ENCODE results near the gene PDE8B. TPM values are rescaled to one million over a fixed set of nuclear protein-coding genes. Genes with fewer than 3 reads are reported as not detected.

Gene PDE8B
- total RNA-seq, 1 experiment from 2014 or later: 0.86 TPM

GRCh38 chr5:77168879-77169244 lies 41.6 kb upstream of the PDE8B start:
- no peaks in the 10 kb centered on the region for H3K27me3 ChIP-seq (replicated peaks; ENCODE audit: control insufficient read depth, insufficient read depth, low read length)
- H3K27ac Mint-ChIP-seq (ENCODE audit: unreplicated experiment): no peak overlapping the region

GRCh38 chr5:77170196-77170890 lies 40.1 kb upstream of the PDE8B start:
- no peak for TF ChIP-seq CTCF (IDR thresholded peaks at IDR 0.05; ENCODE audit: insufficient read depth in 1 of 2, low read depth in 1 of 2, low read length in 1 of 2, severe bottlenecking in 1 of 2, unreplicated experiment in 1 of 2)
- no peak for DNase-seq
- H3K9me3 Mint-ChIP-seq (ENCODE audit: unreplicated experiment): no peaks in the 10 kb centered on the region
- H3K36me3 Mint-ChIP-seq (ENCODE audit: insufficient read depth, unreplicated experiment): no peaks in the 10 kb centered on the region
- no peak overlapping the region for H3K4me3 Mint-ChIP-seq (ENCODE audit: unreplicated experiment)
- no peaks in the 10 kb centered on the region for H3K9me3 ChIP-seq
- peaks cover 4% of the 10 kb centered on the region; the same call in 1 of the 2 replicates for H3K4me1 ChIP-seq
- intact Hi-C loops (cut with micrococcal nuclease; ENCODE audit: unreplicated experiment): no loop called here
- no peaks in the 10 kb centered on the region for H3K36me3 ChIP-seq (ENCODE audit: control insufficient read depth, insufficient read depth, low read length)
- H3K27me3 ChIP-seq (replicated peaks; ENCODE audit: control insufficient read depth, insufficient read depth, low read length): no peaks in the 10 kb centered on the region
- no peaks in the 10 kb centered on the region for H3K27me3 Mint-ChIP-seq (ENCODE audit: insufficient read depth, unreplicated experiment)
- H3K4me1 Mint-ChIP-seq (ENCODE audit: low read depth, unreplicated experiment): peaks cover 7% of the 10 kb centered on the region
- no TSS peak for BruUV-seq (replicated peaks)
- H3K27ac Mint-ChIP-seq (ENCODE audit: unreplicated experiment): no peak overlapping the region
- POLR2A ChIA-PET: no interaction called here
- no peak overlapping the region for H3K4me3 ChIP-seq (ENCODE audit: low read depth, low read length)
- CTCF ChIA-PET: interaction anchor here (0.5 kb wide), 1 partner anchor 11 kb away, joined by 3 read pairs; no protein-coding TSS in a partner anchor

More at GRCh38 chr5:77168879-77169244, 41.6 kb upstream of the PDE8B start:
- Mint-ChIP-seq H3K36me3 (ENCODE audit: insufficient read depth, unreplicated experiment) (no peaks in the 10 kb centered on the region), H3K4me1 (ENCODE audit: low read depth, unreplicated experiment) (peaks cover 7% of the 10 kb centered on the region), H3K27me3 (ENCODE audit: insufficient read depth, unreplicated experiment) (no peaks in the 10 kb centered on the region), H3K4me3 (ENCODE audit: unreplicated experiment) (no peak overlapping the region), H3K9me3 (ENCODE audit: unreplicated experiment) (no peaks in the 10 kb centered on the region)
- BruUV-seq (replicated peaks): no TSS peak
- no peak for TF ChIP-seq CTCF (IDR thresholded peaks at IDR 0.05; ENCODE audit: insufficient read depth in 1 of 2, low read depth in 1 of 2, low read length in 1 of 2, severe bottlenecking in 1 of 2, unreplicated experiment in 1 of 2)
- ChIA-PET POLR2A (no interaction called here), CTCF (no interaction called here)
- intact Hi-C loops (cut with micrococcal nuclease; ENCODE audit: unreplicated experiment): no loop called here
- H3K9me3 ChIP-seq: no peaks in the 10 kb centered on the region
- peaks cover 4% of the 10 kb centered on the region; the same call in 1 of the 2 replicates for H3K4me1 ChIP-seq
- no peak overlapping the region for H3K4me3 ChIP-seq (ENCODE audit: low read depth, low read length)
- no peak for DNase-seq
- H3K36me3 ChIP-seq (ENCODE audit: control insufficient read depth, insufficient read depth, low read length): no peaks in the 10 kb centered on the region

- no peaks in the 10 kb centered on the region for H3K36me3 Mint-ChIP-seq (ENCODE audit: insufficient read depth, unreplicated experiment)
Measured at GRCh38 chr5:77171141-77171910, 39.2 kb upstream of the PDE8B start.

More at GRCh38 chr5:77171141-77171910, 39.2 kb upstream of the PDE8B start:
- Histone ChIP-seq H3K27me3 (replicated peaks; ENCODE audit: control insufficient read depth, insufficient read depth, low read length) (no peaks in the 10 kb centered on the region), H3K36me3 (ENCODE audit: control insufficient read depth, insufficient read depth, low read length) (no peaks in the 10 kb centered on the region), H3K4me3 (ENCODE audit: low read depth, low read length) (no peak overlapping the region), H3K4me1 (peaks cover 4% of the 10 kb centered on the region; the same call in 1 of the 2 replicates), H3K9me3 (no peaks in the 10 kb centered on the region)
- Mint-ChIP-seq H3K9me3 (ENCODE audit: unreplicated experiment) (no peaks in the 10 kb centered on the region), H3K4me1 (ENCODE audit: low read depth, unreplicated experiment) (peaks cover 7% of the 10 kb centered on the region), H3K4me3 (ENCODE audit: unreplicated experiment) (no peak overlapping the region), H3K27me3 (ENCODE audit: insufficient read depth, unreplicated experiment) (no peaks in the 10 kb centered on the region), H3K27ac (ENCODE audit: unreplicated experiment) (no peak overlapping the region)
- intact Hi-C loops (cut with micrococcal nuclease; ENCODE audit: unreplicated experiment): no loop called here
- TF ChIP-seq CTCF (IDR thresholded peaks at IDR 0.05; ENCODE audit: insufficient read depth in 1 of 2, low read depth in 1 of 2, low read length in 1 of 2, severe bottlenecking in 1 of 2, unreplicated experiment in 1 of 2): no peak
- DNase-seq: no peak
- BruUV-seq (replicated peaks): no TSS peak
- CTCF ChIA-PET: no interaction called here
- POLR2A ChIA-PET: no interaction called here

All from Caco-2 (cell line).